Measurements from ENCODE around the gene PEX26. TPM values are rescaled to one million over a fixed set of nuclear protein-coding genes. Genes with fewer than 3 reads are reported as not detected.

PEX26 gene
- total RNA-seq, 4 donors from 2014 or later: 28.2 to 36.1 (median 31.2) TPM

- no peaks in the 10 kb centered on the region for H3K4me1 ChIP-seq
- no peaks in the 10 kb centered on the region for H3K27me3 ChIP-seq
- intact Hi-C loops (cut with DNase I; ENCODE audit: low total_unique reads): no loop called here
- H3K9me3 ChIP-seq: no peaks in the 10 kb centered on the region
- no peak overlapping the region for H3K27ac ChIP-seq
- H3K4me3 ChIP-seq: no peak overlapping the region
- TF ChIP-seq CTCF (IDR thresholded peaks at IDR 0.05): no peak
- TF ChIP-seq POLR2A (IDR thresholded peaks at IDR 0.05): no peak
- DNase-seq: no peak
- no peaks in the 10 kb centered on the region for H3K36me3 ChIP-seq
Observed at GRCh38 chr22:18146389-18146753, 68.6 kb downstream of the PEX26 start.

GRCh38 chr22:18147791-18148190 lies 70.0 kb downstream of the PEX26 start:
- Histone ChIP-seq H3K36me3 (no peaks in the 10 kb centered on the region), H3K4me3 (no peak overlapping the region), H3K4me1 (no peaks in the 10 kb centered on the region), H3K27me3 (no peaks in the 10 kb centered on the region), H3K27ac (no peak overlapping the region), H3K9me3 (no peaks in the 10 kb centered on the region)
- intact Hi-C loops (cut with DNase I; ENCODE audit: low total_unique reads): no loop called here
- DNase-seq: peak in 1 of 2 donors; percentile 15
- TF ChIP-seq POLR2A (IDR thresholded peaks at IDR 0.05) (no peak), CTCF (IDR thresholded peaks at IDR 0.05) (no peak)

- H3K27ac ChIP-seq: no peak overlapping the region
- intact Hi-C loops (cut with DNase I; ENCODE audit: low total_unique reads): no loop called here
- TF ChIP-seq CTCF (IDR thresholded peaks at IDR 0.05): no peak
- DNase-seq: peak in 1 of 2 donors; percentile 14
- no peaks in the 10 kb centered on the region for H3K36me3 ChIP-seq
- no peaks in the 10 kb centered on the region for H3K9me3 ChIP-seq
- H3K27me3 ChIP-seq: no peaks in the 10 kb centered on the region
- H3K4me1 ChIP-seq: no peaks in the 10 kb centered on the region
- H3K4me3 ChIP-seq: no peak overlapping the region
Observed at GRCh38 chr22:18148293-18148965, 70.6 kb downstream of the PEX26 start.

- no peaks in the 10 kb centered on the region for H3K9me3 ChIP-seq
- H3K4me1 ChIP-seq: peaks cover 0 to 3% of the 10 kb centered on the region in 2 donors
- intact Hi-C loops (cut with DNase I; ENCODE audit: low total_unique reads): no loop called here
- H3K27ac ChIP-seq: no peak overlapping the region
- peak in 1 of 2 donors; percentile 9 for DNase-seq
- no peak overlapping the region for H3K4me3 ChIP-seq
- H3K27me3 ChIP-seq: no peaks in the 10 kb centered on the region
- H3K36me3 ChIP-seq: no peaks in the 10 kb centered on the region
- no peak for TF ChIP-seq POLR2A (IDR thresholded peaks at IDR 0.05)
- no peak for TF ChIP-seq CTCF (IDR thresholded peaks at IDR 0.05)
Observed at GRCh38 chr22:18152519-18152918, 74.7 kb downstream of the PEX26 start.

GRCh38 chr22:18154821-18155390 lies 77.1 kb downstream of the PEX26 start:
- H3K9me3 ChIP-seq: no peaks in the 10 kb centered on the region
- H3K4me3 ChIP-seq: no peak overlapping the region
- TF ChIP-seq CTCF (IDR thresholded peaks at IDR 0.05) (no peak), POLR2A (IDR thresholded peaks at IDR 0.05) (no peak)
- H3K36me3 ChIP-seq: no peaks in the 10 kb centered on the region
- H3K27me3 ChIP-seq: no peaks in the 10 kb centered on the region
- H3K4me1 ChIP-seq: peaks cover 0 to 3% of the 10 kb centered on the region in 2 donors
- DNase-seq: no peak
- no peak overlapping the region for H3K27ac ChIP-seq
- intact Hi-C loops (cut with DNase I; ENCODE audit: low total_unique reads): no loop called here

Small RNA genes within 50 kb of the gene (small RNA-seq; reads per million reads assigned to genes)
- not detected for gene AC016027.5

Other genes starting within 250 kb of the PEX26 start
- 100 to 1,000 TPM in 1 of 4 donors, 10 to 100 TPM in 3; 13.5 to 167 (median 47.2) TPM for gene MICAL3, start 53.4 kb upstream of the PEX26 start, total RNA-seq
- 10 to 100 TPM in 1 of 4 donors, 1 to 10 TPM in 1, under 1 TPM in 1, not detected in 1; 0.90 to 14.6 (median 2.2) TPM for gene TUBA8, start 32.8 kb downstream of the PEX26 start, total RNA-seq
- gene USP18, start 72.2 kb downstream of the PEX26 start, total RNA-seq: 10 to 100 TPM in 1 of 4 donors, 1 to 10 TPM in 3; 5.4 to 16.2 (median 7.0) TPM